NCI-H1092 (cell line): ENCODE data around the gene AMBRA1.

Source experiments
- DNase-seq: peaks from one replicate; lab custom pipeline; 2025; lab: John Stamatoyannopoulos, UW

AMBRA1 gene

DNA sequence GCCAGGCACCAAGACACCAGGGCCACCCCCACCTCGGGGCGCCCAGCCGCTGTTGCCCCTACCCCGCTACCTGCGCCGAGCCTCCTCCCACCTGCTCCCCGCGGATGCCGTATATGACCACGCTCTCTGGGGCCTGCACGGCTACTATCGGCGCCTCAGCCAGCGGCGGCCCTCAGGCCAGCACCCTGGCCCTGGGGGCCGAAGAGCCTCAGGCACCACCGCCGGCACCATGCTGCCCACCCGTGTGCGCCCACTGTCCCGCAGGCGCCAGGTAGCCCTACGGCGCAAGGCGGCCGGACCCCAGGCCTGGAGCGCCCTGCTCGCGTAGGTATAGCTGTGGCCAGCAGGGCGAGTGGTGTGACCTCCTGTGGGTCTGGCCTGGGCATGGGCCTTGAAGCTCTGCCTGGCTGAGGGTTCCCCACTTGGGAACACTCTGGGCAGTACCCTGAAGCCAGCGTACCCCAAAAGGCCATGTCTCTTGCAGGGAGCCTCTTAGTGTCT lies 227.1 kb downstream of the AMBRA1 start:
- no peak for DNase-seq

DNA sequence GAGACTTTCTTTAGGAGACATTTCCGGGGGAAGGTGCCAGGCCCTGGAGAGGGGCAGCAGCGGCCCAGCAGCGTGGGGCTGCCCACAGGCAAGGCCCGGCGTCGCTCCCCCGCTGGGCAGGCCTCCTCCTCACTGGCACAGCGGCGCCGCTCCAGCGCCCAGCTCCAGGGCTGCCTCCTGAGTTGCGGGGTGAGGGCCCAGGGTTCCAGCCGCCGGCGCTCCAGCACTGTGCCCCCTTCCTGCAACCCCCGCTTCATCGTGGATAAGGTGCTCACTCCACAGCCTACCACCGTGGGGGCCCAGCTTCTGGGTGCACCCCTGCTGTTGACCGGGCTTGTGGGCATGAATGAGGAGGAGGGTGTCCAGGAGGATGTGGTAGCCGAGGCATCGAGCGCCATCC lies 227.6 kb downstream of the AMBRA1 start:
- no peak for DNase-seq

DNA sequence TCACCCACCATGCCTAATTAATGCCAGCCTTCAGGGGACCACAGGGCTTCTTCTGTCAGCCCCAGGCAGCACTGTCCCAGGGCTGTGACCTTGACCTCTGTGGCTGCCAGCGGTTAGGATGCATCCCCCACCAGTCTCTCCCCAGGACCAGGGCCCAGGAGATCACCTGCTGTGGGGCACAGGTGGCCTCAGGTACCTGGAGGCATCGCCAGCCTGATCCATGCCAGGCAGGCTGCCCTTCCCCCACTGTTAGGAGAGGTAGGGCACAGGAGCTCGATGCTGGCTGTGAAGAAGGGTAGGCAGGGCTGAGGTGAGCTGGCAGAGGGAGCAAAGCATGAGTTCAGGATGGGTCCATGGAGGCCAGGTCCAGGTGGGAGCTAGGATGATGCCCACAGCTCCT lies 229.0 kb downstream of the AMBRA1 start:
- DNase-seq, result no peak

DNA sequence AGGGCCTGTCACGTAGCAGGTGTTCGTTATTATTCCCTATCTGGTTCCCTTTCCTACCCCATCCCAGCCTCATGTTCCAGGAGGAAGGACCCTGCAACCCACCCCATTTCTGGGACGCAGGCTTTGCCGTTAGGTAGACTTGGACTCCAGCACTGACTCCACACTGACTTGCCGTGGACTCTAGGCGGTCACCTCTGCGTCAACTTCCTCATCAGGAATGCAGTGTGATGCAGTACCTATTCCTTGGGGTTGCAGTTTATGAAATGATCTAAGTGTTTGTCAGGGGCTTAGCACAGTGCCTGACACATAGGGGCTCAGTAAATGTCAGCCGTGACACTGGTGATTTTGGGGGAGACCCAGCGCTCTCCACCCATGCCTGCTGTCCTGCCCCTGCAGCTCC lies 229.8 kb downstream of the AMBRA1 start:
- DNase-seq, result no peak

DNA sequence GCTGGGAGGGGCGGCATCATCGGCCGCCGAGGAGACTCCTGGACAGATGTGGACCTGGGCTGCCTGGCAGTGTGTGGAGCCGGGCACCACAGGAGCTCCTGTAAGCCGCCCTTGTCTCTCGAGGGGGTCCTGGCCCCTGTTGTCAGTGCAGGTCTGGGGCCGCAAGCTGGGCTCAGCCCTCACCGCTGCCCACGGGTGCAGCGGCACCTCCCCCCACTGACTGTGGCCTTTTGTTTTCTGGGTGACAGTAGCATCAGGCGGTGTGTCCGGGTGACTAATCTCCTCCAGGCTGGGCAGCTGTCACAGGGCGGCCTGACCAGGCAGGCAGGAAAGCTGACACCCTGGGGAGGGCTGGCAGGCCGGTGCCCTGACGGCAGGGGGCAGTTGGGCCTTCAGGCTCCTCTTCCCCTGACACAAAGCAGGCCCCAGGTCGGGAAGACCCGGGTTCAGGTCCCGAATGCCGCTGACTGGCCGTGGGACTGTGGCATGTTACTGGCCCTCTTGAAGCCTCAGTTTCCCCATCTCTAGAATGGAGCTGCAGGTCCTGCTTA lies 230.3 kb downstream of the AMBRA1 start:
- DNase-seq, result no peak

DNA sequence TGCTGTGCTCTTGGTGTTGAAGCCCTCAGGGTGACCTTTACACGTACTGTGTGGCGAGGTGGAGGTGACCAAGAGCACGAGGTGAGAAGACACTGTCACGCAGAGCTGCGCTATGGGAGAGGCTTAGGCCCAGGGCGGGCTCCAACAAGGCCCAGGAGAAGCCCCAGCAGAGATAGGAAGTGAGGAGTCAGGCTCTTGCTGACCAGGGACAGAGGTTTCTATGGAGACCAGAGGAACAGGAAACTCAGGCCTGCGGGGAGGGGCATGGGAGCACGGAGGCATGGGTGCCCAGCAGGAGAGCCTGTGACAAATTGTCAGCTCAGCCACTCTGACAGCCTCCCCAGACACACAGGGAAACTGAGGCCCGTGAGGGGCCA lies 230.8 kb downstream of the AMBRA1 start:
- no peak for DNase-seq

DNA sequence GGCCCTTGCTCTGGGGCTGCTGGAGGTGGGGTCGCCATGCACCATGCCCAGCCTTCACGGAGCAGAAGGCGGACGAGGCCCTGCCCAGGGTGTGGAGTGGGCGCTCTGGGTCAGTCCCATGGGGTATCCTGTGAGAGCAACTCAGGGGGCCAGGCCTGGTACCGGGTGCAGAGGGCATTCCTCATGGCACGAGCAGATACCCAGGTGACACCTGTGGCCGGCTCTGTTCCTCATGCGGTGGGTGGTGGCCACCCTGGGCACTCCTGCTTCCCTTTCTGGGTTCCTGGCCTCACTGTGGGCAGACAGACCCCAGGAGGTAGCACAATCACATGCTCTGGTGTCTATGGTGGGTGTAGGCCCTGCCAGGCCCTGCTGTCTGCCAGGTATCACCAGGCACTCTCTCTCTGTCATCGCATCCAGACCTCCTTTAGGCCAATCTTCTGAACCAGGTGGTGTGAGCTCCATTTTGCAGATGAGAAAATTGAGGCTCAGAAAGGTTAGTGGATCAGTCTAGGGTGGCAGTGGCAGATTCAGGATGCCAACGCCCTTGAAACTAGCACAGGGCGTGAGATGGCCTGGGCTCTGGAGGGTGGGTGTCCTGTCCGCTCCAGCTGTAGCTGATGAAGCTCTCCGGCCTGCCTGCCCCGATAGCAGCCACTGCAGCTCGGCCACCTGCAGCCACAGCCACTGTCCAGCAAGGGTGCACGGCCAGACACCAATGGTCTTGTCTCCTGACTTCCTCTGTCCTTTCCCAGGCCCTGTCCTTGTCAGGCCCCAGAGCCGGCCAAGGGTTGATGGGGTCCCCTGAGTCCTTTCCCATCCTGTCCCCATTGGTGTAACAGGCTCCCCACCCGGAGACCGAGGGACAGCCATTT lies 231.4 kb downstream of the AMBRA1 start:
- DNase-seq, result no peak

DNA sequence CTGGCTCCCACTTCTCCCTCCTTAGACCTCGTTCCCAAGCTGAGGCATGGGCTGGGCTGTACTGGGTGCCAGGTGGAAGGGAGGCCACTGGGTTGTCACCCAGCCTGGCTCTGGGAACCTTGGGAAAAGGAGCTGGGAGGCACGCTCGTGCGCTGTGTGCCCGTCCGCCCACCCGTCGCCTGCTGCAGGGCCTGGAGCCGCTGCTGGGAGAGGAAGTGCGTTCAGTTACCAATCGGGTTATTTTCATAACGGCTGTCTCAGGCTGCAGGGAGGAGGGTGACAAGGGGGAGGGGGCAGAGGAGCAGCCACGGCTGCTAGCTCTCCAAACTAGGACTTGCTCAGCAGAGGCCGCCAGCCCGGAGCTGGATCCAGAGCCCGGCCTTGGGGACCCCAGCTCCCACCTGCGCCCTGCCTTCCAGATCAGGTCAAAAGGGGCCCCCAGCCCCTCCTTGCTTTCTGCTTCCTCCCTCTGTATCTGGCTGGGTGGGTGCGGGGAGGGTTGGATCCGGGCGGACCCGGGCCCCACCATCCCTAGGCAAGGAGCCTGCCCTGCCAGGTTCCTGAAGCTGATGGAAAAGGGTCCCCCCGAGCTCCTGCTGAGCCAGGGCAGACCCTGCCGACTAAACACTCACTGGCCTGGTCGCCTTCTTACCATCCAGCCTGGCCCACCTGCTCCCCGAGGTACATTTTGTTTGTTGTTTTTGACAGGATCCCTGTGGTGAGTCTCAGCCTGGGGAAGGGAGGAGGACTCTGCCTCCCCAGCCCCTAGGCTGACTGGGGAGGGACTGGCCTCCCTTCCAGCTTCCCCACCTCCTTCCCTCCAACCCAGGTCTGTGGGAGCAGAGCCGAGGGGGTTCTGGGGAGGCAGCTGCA lies 232.3 kb downstream of the AMBRA1 start:
- no peak for DNase-seq

DNA sequence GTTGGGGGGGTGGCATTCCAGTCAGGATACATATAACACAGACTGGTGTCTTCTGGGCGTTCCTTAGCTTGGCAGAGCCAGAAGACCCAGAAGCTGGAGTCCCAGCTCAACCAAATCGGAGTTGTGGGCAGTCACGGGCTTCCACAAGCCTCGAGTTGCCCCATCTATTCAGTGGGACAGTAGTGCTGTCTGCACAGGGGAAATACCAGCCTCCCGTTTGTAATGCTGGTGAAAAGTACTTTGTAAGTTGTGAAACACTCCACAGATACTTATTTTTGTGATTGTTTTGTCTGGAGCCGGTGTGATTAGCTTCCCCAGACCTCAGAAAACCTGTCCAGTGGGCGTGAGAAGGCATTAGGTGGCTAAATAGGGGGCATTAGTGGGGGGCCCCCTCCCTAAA lies 232.9 kb downstream of the AMBRA1 start:
- DNase-seq, result no peak

DNA sequence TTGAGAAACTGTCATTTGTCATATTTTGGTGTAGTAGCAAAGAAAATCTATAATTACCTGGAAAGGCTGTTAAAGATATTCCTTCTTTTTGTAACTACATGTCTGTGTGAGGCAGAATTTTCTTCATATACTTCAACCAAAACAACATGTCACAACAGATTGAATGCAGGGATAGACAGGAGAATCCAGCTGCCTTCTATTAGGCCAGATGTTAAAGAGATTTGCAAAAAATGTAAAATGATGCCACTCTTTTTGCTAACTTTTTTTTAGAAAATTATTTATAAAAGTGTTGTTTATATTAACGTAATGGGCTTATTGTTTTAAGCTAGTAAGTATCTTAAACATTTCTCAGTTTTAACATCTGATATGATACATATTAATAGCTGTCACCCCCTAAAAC lies 233.9 kb downstream of the AMBRA1 start:
- no peak for DNase-seq

DNA sequence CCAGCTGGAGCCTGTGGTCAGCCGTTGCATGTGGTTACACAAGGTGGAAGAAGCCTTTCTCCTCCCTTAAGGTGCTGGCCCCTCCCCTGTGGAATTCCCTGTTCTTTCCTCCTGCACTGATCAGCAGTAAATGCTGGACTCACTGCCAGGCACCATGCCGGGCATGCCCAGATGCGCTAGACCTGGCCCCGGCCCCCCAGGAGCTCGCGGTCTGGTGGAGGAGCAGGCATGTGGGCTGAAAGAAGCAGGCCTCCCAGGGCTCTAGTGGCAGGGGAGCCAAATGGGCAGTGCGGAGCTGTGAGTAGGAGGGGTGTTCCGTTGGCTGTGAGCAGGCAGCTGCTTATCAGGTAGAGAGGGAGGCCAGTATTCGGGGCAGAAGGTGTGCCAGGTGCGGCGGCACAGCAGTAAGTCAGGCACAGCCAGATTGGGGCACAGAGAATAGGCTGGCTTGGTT lies 236.3 kb downstream of the AMBRA1 start:
- no peak for DNase-seq

DNA sequence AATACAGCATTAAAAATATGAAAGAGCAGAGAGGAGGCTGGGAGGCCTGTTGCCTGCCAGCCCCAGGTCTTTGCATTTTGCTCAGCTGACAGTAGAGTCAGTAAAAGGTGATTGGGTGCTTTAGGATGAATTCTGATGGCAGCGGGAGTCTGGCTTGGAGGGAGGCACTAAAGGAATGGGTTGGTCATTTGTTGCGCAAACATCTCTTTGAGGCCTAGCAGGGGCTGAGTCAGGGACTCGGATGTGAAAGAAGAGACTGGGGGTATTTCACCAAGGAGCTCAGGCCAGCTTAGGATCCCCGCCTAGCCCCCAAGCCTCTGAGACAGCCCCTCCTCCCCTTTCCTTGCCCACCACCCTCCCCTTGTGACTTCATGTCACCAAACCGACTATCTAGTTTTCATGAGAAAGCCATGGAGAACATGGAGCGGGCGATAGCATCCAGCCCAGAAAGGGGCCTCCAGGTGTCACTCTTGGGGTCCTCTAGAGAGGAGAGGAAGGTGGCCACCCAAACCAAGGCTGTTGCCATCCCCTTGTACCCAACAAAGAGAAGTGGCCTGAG lies 236.8 kb downstream of the AMBRA1 start:
- DNase-seq, result no peak

DNA sequence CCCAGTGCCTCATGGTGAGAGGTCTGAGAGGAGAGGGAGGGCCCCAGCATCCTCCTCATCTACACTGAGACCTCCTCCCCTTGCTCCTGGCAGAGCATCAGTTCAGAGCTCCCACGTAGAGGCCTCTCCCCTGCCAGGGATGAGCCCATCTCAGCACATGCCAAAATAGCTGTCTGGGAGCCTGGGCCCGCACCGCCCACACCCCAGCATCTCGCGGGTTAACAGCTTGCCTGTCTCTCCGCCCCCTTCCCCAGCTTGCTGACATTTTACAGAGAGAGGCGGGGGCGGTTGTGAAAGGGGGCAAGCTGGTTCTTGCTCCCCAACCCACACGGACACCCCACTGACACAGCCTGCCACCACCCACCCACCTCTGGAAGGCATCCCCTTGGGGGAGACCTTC lies 240.1 kb downstream of the AMBRA1 start:
- DNase-seq, result no peak

DNA sequence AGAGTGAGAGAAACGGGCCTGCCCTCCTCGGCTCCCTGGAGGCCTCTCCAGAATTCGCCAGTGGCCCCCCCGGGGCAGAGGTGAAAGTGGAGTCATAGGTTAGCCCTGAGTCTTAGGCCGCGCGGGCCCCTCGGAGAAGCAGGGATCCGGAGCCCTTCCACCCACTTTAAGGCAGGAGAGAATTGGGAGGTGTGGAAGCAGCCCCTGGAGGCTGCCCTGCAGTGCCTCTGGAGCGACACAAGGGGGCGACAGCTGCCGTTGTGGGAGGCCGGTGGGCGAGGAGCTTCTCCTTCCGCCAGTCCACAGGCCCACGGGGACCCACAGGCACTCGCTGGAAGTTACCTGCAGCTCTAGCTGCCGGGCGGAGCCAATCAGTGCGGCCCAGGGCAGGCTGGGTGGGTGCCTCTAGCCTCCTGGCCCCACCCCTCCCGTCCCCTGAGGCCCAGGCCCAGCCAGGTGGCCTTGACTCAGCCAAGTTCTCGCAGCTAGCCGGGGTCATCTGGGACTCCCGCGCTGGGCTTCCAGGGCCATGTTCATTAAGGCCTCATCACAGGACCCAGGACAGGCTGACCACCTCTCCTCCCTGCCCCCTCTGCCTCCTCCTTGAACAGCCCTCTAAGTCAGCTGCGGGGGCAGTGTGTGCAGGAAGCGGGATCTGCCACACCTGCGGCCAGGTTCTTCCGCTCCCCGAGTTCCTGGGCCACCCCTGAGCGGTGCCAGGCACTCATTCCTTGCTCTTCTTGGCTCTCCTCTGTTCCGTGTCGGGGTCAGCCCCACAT lies 241.6 kb downstream of the AMBRA1 start:
- no peak for DNase-seq

DNA sequence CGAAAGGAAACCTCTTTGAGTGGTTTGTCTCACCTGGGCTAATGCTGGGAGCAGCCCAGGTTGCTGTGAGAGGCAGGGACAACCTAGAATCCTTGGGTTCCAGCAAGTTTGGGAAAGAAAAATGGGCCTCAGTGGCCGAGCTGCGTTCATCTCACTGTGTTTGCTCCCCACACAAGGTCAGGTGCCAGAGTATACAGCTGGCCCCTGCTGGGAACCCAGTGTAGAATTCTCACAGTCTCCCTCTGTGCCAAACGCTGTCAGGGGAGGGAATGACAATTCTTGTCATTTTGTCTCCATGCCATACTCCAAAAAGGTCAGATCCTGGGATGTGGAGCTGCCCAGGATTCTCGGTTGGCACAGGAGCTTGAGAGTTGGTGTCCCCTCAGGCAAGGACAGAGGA lies 242.2 kb downstream of the AMBRA1 start:
- DNase-seq, result no peak

DNA sequence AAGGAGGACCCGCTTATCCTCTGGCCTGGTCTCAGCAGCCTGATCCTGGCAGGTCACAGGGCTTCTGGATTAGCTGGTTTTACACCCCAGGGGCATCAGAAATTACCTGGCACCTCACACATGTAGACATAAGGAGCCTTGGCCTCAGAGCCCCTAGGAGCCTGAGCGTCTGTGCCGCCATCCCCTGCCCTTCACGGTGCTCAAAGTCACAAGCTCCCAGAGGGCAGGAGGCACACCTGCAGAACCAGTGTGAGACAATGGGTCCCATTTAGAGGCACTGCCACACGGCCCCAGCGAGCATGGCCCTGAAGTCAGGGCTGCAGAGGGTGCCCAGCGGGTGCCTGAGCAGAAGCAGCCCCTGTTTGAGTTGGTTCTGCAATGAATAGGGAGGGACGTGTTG lies 242.7 kb downstream of the AMBRA1 start:
- no peak for DNase-seq

DNA sequence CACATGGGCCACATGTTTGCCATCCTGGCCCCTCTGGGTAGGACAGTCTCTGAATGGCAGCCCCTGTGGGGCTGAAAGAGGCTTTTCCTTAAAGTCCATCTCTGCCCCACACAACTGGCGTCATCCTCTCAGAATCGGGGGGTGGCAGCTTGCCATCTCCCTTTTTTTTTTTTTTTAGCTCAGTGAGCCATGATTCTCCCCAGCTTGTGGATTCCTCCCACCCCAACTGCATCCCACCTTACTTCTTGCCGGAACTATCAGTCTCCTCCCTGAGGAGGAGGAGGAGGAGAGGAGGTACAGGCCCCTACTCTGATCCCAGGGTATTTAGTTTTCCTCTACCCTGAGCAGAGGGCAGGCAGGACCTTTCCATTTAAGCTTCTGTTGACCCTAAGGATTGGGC lies 243.1 kb downstream of the AMBRA1 start:
- no peak for DNase-seq

DNA sequence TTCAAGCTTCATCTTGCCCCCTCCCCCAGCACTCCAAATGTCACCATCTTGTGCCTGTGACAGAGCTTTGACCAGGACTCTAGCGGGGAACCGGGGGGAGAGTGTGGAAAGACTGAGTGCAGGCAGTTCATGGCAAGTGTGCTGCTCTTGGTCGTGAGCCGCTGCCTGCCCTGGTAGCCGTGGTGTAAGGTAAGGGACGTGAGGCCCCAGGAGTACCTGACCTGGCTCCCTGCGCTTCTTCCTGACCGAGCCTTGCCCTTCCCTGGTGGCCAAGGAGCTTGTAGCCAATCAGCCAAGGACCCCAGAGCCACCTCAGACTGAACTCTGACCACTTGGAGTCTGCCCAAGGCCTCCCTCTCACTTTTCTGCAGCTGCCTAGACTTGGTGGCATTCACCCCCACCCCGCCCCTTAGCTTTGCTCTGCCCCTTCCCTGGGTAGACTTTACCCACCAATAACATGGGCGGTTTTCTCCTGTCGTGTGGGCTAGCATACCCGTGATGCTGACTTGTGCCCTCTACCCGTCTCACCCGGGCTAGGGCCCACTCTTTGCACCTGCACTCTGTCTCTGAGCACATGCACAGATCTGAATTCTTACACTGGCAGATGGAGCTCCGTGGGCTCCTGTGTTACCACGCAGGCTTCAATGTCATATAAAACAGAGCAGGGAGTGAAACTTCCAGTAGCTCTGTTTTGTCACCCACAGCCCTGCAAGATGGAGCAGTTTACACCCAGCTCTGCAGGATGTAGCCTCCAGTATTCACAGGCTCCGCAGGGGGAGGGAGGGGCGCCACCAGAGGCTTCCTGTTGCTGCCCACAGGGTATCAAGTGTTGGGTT lies 245.0 kb downstream of the AMBRA1 start:
- no peak for DNase-seq

DNA sequence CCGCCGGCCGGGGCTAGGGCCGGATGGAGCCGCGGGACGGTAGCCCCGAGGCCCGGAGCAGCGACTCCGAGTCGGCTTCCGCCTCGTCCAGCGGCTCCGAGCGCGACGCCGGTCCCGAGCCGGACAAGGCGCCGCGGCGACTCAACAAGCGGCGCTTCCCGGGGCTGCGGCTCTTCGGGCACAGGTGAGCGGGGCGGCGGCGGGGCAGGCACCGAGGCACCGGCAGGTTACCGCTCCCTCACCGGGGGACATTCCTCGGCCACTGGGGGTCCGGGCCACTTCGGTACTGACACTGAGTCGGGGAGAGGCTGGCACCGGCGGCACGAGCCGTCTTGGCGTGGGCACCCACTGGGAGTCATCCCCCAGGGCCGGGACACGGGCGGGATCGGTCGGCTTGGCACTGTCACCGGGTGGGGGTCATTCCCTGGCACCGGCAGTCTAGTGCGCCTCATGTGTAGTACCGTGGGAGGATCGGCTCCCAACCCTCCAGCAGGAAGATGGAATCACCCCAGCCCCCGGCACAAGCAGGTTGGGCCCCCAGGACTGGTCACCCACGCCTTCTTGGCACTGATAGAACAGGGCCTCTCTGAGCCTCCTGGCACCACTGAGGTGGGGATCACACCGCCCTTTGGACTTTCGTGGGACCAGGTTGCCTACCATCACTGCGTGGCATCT lies 246.0 kb downstream of the AMBRA1 start:
- no peak for DNase-seq
